ENCODE results near the gene SLX4IP. TPM values are rescaled to one million over a fixed set of nuclear protein-coding genes. Genes with fewer than 3 reads are reported as not detected.

Gene SLX4IP
- total RNA-seq, 1 experiment from 2014 or later: 7.4 TPM

- no peak for ATAC-seq
- ChIA-PET POLR2A (no interaction called here), CTCF (interaction anchor here (1.1 kb wide), 1 partner anchor 52 kb away, joined by 3 read pairs; no protein-coding TSS in a partner anchor)
- TF ChIP-seq FOXP1 (CRISPR knock-in tag; IDR thresholded peaks at IDR 0.05; ENCODE audit: borderline replicate concordance): no peak
- no peak for TF ChIP-seq ERG (CRISPR knock-in tag; IDR thresholded peaks at IDR 0.05)
- TF ChIP-seq ATF2 (CRISPR knock-in tag; IDR thresholded peaks at IDR 0.05; ENCODE audit: borderline replicate concordance, low read depth): no peak
- no peak for TF ChIP-seq ZNF263 (CRISPR knock-in tag; IDR thresholded peaks at IDR 0.05; ENCODE audit: low read depth)
- TF ChIP-seq USF2 (CRISPR knock-in tag; IDR thresholded peaks at IDR 0.05): no peak
- no peak for TF ChIP-seq ZNF232 (CRISPR knock-in tag; IDR thresholded peaks at IDR 0.05)
- TF ChIP-seq PRDM15 (CRISPR knock-in tag; IDR thresholded peaks at IDR 0.05): no peak
- TF ChIP-seq ATF6 (CRISPR knock-in tag; IDR thresholded peaks at IDR 0.05): no peak
- no peak for TF ChIP-seq OVOL2 (CRISPR knock-in tag; IDR thresholded peaks at IDR 0.05; ENCODE audit: borderline replicate concordance)
- no peak for TF ChIP-seq ATF3 (CRISPR knock-in tag; conservative IDR thresholded peaks at IDR 0.05)
- TF ChIP-seq NFATC4 (CRISPR knock-in tag; IDR thresholded peaks at IDR 0.05): no peak
- Mint-ChIP-seq H3K27ac (no peak overlapping the region), H3K4me1 (peaks cover 22% of the 10 kb centered on the region), H3K9me3 (no peaks in the 10 kb centered on the region), H3K27me3 (ENCODE audit: low read depth) (no peaks in the 10 kb centered on the region), H3K4me3 (no peak overlapping the region), H3K36me3 (no peaks in the 10 kb centered on the region)
- no peak for DNase-seq (ENCODE audit: low spot score)
Measured at GRCh38 chr20:10530883-10531282, 95.8 kb downstream of the SLX4IP start.

- Mint-ChIP-seq H3K27me3 (ENCODE audit: low read depth) (no peaks in the 10 kb centered on the region), H3K4me3 (no peak overlapping the region), H3K36me3 (no peaks in the 10 kb centered on the region), H3K4me1 (peaks cover 24% of the 10 kb centered on the region), H3K27ac (no peak overlapping the region), H3K9me3 (no peaks in the 10 kb centered on the region)
- DNase-seq (ENCODE audit: low spot score) (no peak), ATAC-seq (no peak)
- ChIA-PET CTCF (no interaction called here), POLR2A (no interaction called here)
- TF ChIP-seq HMGA2 (CRISPR knock-in tag; IDR thresholded peaks at IDR 0.05) (no peak), TCF7 (CRISPR knock-in tag; IDR thresholded peaks at IDR 0.05; ENCODE audit: low read depth) (no peak), ZBTB43 (CRISPR knock-in tag; IDR thresholded peaks at IDR 0.05) (no peak), ERG (CRISPR knock-in tag; IDR thresholded peaks at IDR 0.05) (no peak), ZNF423 (CRISPR knock-in tag; IDR thresholded peaks at IDR 0.05) (no peak), ATF3 (CRISPR knock-in tag; conservative IDR thresholded peaks at IDR 0.05) (no peak), MAX (CRISPR knock-in tag; IDR thresholded peaks at IDR 0.05) (no peak), SOX15 (CRISPR knock-in tag; IDR thresholded peaks at IDR 0.05) (no peak), SMAD3 (CRISPR knock-in tag; IDR thresholded peaks at IDR 0.05; ENCODE audit: borderline replicate concordance) (no peak), IRF1 (CRISPR knock-in tag; IDR thresholded peaks at IDR 0.05) (no peak), ESRRA (CRISPR knock-in tag; IDR thresholded peaks at IDR 0.05; ENCODE audit: borderline replicate concordance) (no peak), CREB1 (CRISPR knock-in tag; IDR thresholded peaks at IDR 0.05) (no peak)
Measured at GRCh38 chr20:10531848-10532247, 96.7 kb downstream of the SLX4IP start.

Measured in WTC11 (cell line).